ENCODE measurements around the gene SIDT1. TPM values are rescaled to one million over a fixed set of nuclear protein-coding genes. Genes with fewer than 3 reads are reported as not detected.
A peak's percentile ranks its signal among the peaks of the same experiment; 100 is the strongest.

The SIDT1 gene
- total and polyA plus RNA-seq, 4 donors = 18.2 to 49.6 (median 39.9) TPM

DNA sequence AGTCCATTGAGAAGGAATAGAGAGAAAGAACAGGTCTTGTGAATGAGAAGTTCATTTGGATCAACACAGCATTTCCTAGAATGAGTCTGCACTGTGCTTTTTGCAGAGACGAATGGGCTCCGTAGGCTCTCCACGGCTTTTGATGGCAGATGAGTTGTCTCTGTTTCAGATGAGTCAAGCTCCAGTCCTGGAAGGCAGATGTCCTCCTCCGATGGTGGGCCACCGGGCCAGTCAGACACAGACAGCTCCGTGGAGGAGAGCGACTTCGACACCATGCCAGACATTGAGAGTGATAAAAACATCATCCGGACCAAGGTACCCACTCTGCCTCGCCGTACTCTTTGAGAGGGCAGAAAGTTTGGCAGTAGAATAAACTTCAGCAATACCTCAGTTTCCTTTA, 70.5 kb downstream of the SIDT1 start:
- no peaks in the 10 kb centered on the region for H3K9me3 ChIP-seq (ENCODE audit: control insufficient read depth, insufficient read depth, low read length)
- H3K27ac ChIP-seq (ENCODE audit: low read depth, low read length) = no peak overlapping the region
- no peak for DNase-seq (ENCODE audit: low read depth in 4 of 6, low spot score in 6 of 6)
- WGBS (ENCODE audit: insufficient coverage) = 86% methylated on average over 10 of the region's 11 CpGs
- no peaks in the 10 kb centered on the region for H3K36me3 ChIP-seq (ENCODE audit: control insufficient read depth, insufficient read depth, low read length)
- no peaks in the 10 kb centered on the region for H3K27me3 ChIP-seq (ENCODE audit: control insufficient read depth, insufficient read depth, low read length)
- peaks cover 2% of the 10 kb centered on the region for H3K4me1 ChIP-seq (ENCODE audit: control insufficient read depth, insufficient read depth, low read length)
- no peak overlapping the region for H3K4me3 ChIP-seq (ENCODE audit: low read depth, low read length)

DNA sequence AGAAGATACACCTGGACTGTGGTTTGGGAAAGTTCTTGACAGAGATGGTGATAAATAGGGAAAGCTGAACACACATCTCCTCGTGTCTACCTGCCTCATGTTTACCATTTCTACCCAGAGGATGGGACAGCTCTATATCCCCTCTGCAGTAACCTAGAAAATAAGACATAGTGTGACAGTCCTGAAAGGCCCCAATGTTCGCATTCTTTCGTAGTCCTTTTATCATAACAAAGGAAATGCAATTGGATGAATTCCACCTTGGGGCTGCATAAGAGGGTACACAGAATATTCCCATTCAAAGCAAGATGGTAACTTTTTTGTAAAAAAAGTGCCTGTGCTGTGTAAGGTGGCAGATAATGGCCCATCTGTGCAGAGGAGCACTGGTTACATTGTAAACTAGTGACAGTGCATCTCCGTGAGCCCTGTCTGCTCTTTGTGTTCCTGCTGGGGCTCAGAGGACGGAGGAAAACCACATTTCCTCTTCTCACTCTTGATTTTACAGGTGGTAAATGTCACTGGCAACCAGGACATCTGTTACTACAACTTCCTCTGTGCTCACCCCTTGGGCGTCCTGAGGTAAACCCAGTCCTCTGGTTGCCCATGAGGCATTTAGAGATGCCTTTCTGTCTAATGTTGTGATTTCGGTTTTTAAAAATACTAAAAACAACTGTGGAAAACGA, 74.3 kb downstream of the SIDT1 start:
- DNase-seq (ENCODE audit: low read depth in 4 of 6, low spot score in 6 of 6) = no peak
- WGBS (ENCODE audit: insufficient coverage) = 39% methylated on average over 3 of the region's 8 CpGs
- H3K27me3 ChIP-seq (ENCODE audit: control insufficient read depth, insufficient read depth, low read length) = no peaks in the 10 kb centered on the region
- no peaks in the 10 kb centered on the region for H3K4me1 ChIP-seq (ENCODE audit: control insufficient read depth, insufficient read depth, low read length)
- H3K9me3 ChIP-seq (ENCODE audit: control insufficient read depth, insufficient read depth, low read length) = no peaks in the 10 kb centered on the region
- no peaks in the 10 kb centered on the region for H3K36me3 ChIP-seq (ENCODE audit: control insufficient read depth, insufficient read depth, low read length)
- H3K27ac ChIP-seq (ENCODE audit: low read depth, low read length) = no peak overlapping the region
- no peak overlapping the region for H3K4me3 ChIP-seq (ENCODE audit: low read depth, low read length)

DNA sequence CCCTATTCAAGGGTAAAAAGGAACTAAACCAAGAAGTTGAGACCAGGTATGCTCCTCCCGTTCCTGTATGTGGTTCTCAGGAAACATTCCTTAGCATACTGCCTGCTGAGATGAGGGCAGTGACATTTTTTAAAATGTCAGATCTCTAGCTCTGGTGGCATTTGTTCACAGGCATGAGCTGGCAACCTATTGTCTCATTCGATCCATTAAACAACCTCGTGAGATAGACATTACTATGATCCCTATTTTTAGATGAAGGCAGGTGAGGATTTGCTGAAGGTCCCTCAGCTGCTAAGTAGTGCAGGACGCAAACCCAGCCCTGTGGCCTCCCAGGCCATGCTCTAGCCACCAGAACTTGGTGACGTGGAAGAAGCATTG, 74.9 kb downstream of the SIDT1 start:
- Histone ChIP-seq H3K36me3 (ENCODE audit: control insufficient read depth, insufficient read depth, low read length) (no peaks in the 10 kb centered on the region), H3K27me3 (ENCODE audit: control insufficient read depth, insufficient read depth, low read length) (no peaks in the 10 kb centered on the region), H3K9me3 (ENCODE audit: control insufficient read depth, insufficient read depth, low read length) (no peaks in the 10 kb centered on the region), H3K27ac (ENCODE audit: low read depth, low read length) (no peak overlapping the region), H3K4me3 (ENCODE audit: low read depth, low read length) (no peak overlapping the region), H3K4me1 (ENCODE audit: control insufficient read depth, insufficient read depth, low read length) (no peaks in the 10 kb centered on the region)
- no peak for DNase-seq (ENCODE audit: low read depth in 4 of 6, low spot score in 6 of 6)
- 65% methylated on average over 5 of the region's 5 CpGs for WGBS (ENCODE audit: insufficient coverage)

DNA sequence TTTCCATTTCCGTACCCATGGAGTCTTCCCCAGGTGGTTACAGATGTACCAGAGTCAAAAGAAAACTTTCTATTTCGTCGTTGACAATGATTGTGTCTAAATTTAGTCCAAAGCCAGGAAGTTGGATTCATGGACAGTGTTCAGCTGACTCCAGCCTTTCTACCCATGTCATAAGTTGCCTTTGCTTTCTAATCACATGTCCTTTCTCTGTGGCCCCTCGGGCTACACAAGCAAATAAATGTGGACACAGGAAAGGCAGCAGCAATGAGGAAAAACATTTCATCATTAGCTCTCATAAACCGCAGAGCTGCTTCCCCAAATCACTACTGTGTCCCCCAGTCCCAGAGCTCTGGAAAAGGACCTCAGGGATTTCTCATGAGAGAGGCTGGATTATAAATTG, 82.0 kb downstream of the SIDT1 start:
- Histone ChIP-seq H3K27ac (ENCODE audit: low read depth, low read length) (peak overlapping the region; percentile 58), H3K9me3 (ENCODE audit: control insufficient read depth, insufficient read depth, low read length) (no peaks in the 10 kb centered on the region), H3K36me3 (ENCODE audit: control insufficient read depth, insufficient read depth, low read length) (no peaks in the 10 kb centered on the region), H3K4me1 (ENCODE audit: control insufficient read depth, insufficient read depth, low read length) (no peaks in the 10 kb centered on the region), H3K4me3 (ENCODE audit: low read depth, low read length) (no peak overlapping the region), H3K27me3 (ENCODE audit: control insufficient read depth, insufficient read depth, low read length) (no peaks in the 10 kb centered on the region)
- WGBS (ENCODE audit: insufficient coverage) = 68% methylated on average over 2 of the region's 5 CpGs
- DNase-seq (ENCODE audit: low read depth in 4 of 6, low spot score in 6 of 6) = no peak

DNA sequence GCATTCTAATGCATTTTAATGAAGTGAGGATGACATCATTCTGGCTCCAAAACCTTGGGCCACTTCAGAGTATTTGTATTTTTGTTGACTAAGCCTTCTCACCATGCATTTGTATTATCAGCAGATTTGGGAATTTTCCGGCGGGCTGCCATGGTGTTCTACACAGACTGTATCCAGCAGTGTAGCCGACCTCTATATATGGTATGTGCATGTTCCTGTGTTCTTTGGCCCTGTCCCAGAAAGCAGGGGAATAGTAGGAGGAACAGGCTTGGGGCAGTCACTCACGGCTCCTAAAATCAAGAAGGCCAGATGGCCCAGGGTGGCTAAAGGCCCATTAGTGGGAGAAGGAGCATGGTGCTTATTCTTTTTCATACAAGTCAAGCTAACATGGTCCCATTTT, 83.6 kb downstream of the SIDT1 start:
- H3K4me3 ChIP-seq (ENCODE audit: low read depth, low read length) = no peak overlapping the region
- H3K27me3 ChIP-seq (ENCODE audit: control insufficient read depth, insufficient read depth, low read length) = no peaks in the 10 kb centered on the region
- H3K27ac ChIP-seq (ENCODE audit: low read depth, low read length) = no peak overlapping the region
- 100% methylated on average over 1 of the region's 4 CpGs for WGBS (ENCODE audit: insufficient coverage)
- H3K4me1 ChIP-seq (ENCODE audit: control insufficient read depth, insufficient read depth, low read length) = no peaks in the 10 kb centered on the region
- peak in 1 of 6 donors; percentile 62 for DNase-seq (ENCODE audit: low read depth in 4 of 6, low spot score in 6 of 6)
- no peaks in the 10 kb centered on the region for H3K9me3 ChIP-seq (ENCODE audit: control insufficient read depth, insufficient read depth, low read length)
- H3K36me3 ChIP-seq (ENCODE audit: control insufficient read depth, insufficient read depth, low read length) = no peaks in the 10 kb centered on the region

DNA sequence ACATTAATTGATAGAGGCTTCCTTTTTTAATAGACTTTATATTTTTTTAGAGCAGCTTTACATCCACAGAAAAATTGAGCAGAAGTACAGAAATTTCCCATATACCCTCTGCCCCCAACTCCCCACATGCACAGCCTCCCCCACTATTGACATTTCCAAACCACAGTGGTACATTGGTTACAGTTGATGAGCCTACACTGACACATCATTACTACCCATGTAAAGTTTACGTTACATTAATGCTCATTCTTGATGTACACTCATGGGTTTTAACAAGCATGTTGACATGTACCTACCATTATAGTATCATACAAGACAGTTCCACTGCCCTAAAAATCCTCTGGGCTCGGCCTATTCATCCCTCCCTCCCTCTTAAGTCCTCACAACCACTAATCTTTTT, 85.4 kb downstream of the SIDT1 start:
- no peak for DNase-seq (ENCODE audit: low read depth in 4 of 6, low spot score in 6 of 6)
- WGBS (ENCODE audit: insufficient coverage) = 92% methylated on average over 1 of the region's 2 CpGs

DNA sequence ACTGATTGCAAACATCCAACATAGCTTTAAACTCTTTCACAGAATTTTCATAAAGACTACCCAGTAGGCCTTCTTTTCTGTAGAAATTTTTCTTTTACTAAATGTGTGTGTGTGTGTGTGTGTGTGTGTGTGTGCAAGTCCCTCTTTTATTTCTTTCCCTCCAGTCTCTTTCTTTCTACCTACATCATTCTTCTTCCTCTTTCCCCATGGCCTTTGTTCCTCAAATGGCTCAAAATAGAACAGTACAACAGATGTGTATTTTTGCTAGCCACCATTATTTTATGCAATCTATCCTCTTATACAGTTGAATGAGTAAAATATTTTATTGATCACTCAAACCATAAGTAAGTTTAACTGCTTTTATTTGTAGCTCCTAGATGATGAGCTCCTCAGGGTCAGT, 87.7 kb downstream of the SIDT1 start:
- DNase-seq (ENCODE audit: low read depth in 4 of 6, low spot score in 6 of 6) = no peak
- Histone ChIP-seq H3K9me3 (ENCODE audit: control insufficient read depth, insufficient read depth, low read length) (no peaks in the 10 kb centered on the region), H3K27ac (ENCODE audit: low read depth, low read length) (no peak overlapping the region), H3K4me1 (ENCODE audit: control insufficient read depth, insufficient read depth, low read length) (peaks cover 4% of the 10 kb centered on the region), H3K27me3 (ENCODE audit: control insufficient read depth, insufficient read depth, low read length) (no peaks in the 10 kb centered on the region), H3K36me3 (ENCODE audit: control insufficient read depth, insufficient read depth, low read length) (peaks cover 3% of the 10 kb centered on the region), H3K4me3 (ENCODE audit: low read depth, low read length) (no peak overlapping the region)

More for the DNA sequence above, 85.4 kb downstream of the SIDT1 start:
- Histone ChIP-seq H3K4me1 (ENCODE audit: control insufficient read depth, insufficient read depth, low read length) (no peaks in the 10 kb centered on the region), H3K4me3 (ENCODE audit: low read depth, low read length) (no peak overlapping the region), H3K27me3 (ENCODE audit: control insufficient read depth, insufficient read depth, low read length) (no peaks in the 10 kb centered on the region), H3K36me3 (ENCODE audit: control insufficient read depth, insufficient read depth, low read length) (no peaks in the 10 kb centered on the region), H3K27ac (ENCODE audit: low read depth, low read length) (no peak overlapping the region), H3K9me3 (ENCODE audit: control insufficient read depth, insufficient read depth, low read length) (no peaks in the 10 kb centered on the region)

DNA sequence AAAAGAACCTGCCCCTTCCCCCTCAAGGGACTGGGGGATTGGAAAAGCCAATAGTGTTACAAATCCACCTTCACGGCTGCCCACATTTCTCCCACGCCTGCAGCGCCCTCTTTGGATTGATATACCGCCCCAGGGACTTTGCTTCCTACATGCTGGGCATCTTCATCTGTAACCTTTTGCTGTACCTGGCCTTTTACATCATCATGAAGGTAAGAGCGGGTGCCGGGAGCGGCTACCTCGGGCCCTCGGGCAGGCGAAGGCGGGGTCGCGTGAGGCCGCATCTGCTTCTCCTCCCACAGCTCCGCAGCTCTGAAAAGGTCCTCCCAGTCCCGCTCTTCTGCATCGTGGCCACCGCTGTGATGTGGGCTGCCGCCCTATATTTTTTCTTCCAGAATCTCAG, 91.0 kb downstream of the SIDT1 start:
- H3K27ac ChIP-seq (ENCODE audit: low read depth, low read length) = peak overlapping the region; percentile 47

DNA sequence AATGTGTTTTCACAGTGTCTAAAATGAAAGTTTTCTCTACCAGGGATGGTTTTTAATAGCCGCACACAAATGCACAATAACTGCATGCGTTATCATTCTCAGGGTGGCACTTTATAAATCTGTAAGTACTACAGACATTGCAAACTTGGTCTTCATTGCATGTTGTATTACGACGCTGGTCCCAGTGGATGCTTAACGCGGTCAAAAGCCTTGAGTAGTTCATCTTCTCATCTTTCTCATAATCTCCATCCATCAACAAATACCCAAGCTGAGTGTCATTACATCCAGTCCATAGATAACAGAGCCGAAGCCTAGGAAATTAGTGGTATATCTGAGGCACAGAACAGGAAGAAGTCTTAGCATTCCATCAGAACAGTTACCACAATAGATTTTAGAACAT, 91.5 kb downstream of the SIDT1 start:
- peaks cover 4% of the 10 kb centered on the region for H3K4me1 ChIP-seq (ENCODE audit: control insufficient read depth, insufficient read depth, low read length)
- no peaks in the 10 kb centered on the region for H3K9me3 ChIP-seq (ENCODE audit: control insufficient read depth, insufficient read depth, low read length)
- peaks cover 3% of the 10 kb centered on the region for H3K36me3 ChIP-seq (ENCODE audit: control insufficient read depth, insufficient read depth, low read length)
- DNase-seq (ENCODE audit: low read depth in 4 of 6, low spot score in 6 of 6) = peak in 1 of 6 donors; percentile 56
- H3K4me3 ChIP-seq (ENCODE audit: low read depth, low read length) = no peak overlapping the region
- no peaks in the 10 kb centered on the region for H3K27me3 ChIP-seq (ENCODE audit: control insufficient read depth, insufficient read depth, low read length)
- 93% methylated on average over 3 of the region's 7 CpGs for whole genome bisulfite sequencing (ENCODE audit: insufficient coverage)
- H3K27ac ChIP-seq (ENCODE audit: low read depth, low read length) = no peak overlapping the region

More for the DNA sequence above, 91.0 kb downstream of the SIDT1 start:
- 21% methylated on average over 19 of the region's 19 CpGs for WGBS (ENCODE audit: insufficient coverage)
- Histone ChIP-seq H3K9me3 (ENCODE audit: control insufficient read depth, insufficient read depth, low read length) (no peaks in the 10 kb centered on the region), H3K4me3 (ENCODE audit: low read depth, low read length) (no peak overlapping the region), H3K36me3 (ENCODE audit: control insufficient read depth, insufficient read depth, low read length) (peaks cover 3% of the 10 kb centered on the region), H3K27me3 (ENCODE audit: control insufficient read depth, insufficient read depth, low read length) (no peaks in the 10 kb centered on the region), H3K4me1 (ENCODE audit: control insufficient read depth, insufficient read depth, low read length) (peaks cover 4% of the 10 kb centered on the region)
- peak in 1 of 6 donors; percentile 43 for DNase-seq (ENCODE audit: low read depth in 4 of 6, low spot score in 6 of 6)

DNA sequence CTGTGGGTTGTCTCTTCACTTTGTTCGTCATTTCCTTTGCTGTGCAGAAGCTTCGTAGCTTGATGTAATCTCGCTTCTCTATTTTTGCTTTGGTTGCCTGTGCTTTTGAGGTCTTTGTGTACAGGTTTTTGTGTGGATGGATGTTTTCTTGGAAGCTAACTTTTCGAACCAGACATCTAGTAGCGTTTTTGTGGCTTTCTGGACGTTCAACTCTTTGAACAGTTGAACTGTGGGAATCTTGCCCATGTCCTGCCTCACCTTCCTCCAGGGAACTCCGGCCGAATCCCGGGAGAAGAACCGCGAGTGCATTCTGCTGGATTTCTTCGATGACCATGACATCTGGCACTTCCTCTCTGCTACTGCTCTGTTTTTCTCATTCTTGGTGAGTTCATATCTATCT, 93.5 kb downstream of the SIDT1 start:
- 70% methylated on average over 10 of the region's 12 CpGs for WGBS (ENCODE audit: insufficient coverage)
- Histone ChIP-seq H3K36me3 (ENCODE audit: control insufficient read depth, insufficient read depth, low read length) (peaks cover 3% of the 10 kb centered on the region), H3K27me3 (ENCODE audit: control insufficient read depth, insufficient read depth, low read length) (no peaks in the 10 kb centered on the region), H3K4me3 (ENCODE audit: low read depth, low read length) (no peak overlapping the region), H3K4me1 (ENCODE audit: control insufficient read depth, insufficient read depth, low read length) (peaks cover 4% of the 10 kb centered on the region), H3K27ac (ENCODE audit: low read depth, low read length) (peak overlapping the region; percentile 40), H3K9me3 (ENCODE audit: control insufficient read depth, insufficient read depth, low read length) (no peaks in the 10 kb centered on the region)
- DNase-seq (ENCODE audit: low read depth in 4 of 6, low spot score in 6 of 6) = no peak

Data from spinal cord (tissue), 10 donors.